K562 (cell line): Measurements from ENCODE around the gene PRKG1. TPM values are rescaled to one million over a fixed set of nuclear protein-coding genes. Genes with fewer than 3 reads are reported as not detected.

Source experiments
- ATAC-seq: fragments of 200-7000 bp; cut with Tn5 transposase; 3 replicates; pipeline ENCODE4 v1.9.1; 2020; ENCODE audit warnings: moderate library complexity
- BruUV-seq: library from RNA; stranded (reverse); fragments of 400-500 nt; replicated peaks from 2 replicates; lab custom pipeline; 2021; lab: Mats Ljungman, UMichigan
- CTCF ChIA-PET: fragments of 300-600 bp; formaldehyde crosslinking; extraction: SDS; loops from one replicate; lab custom pipeline; 2021; ENCODE audit warnings: low intra/inter-chr PET ratio; lab: Yijun Ruan, JAX
- POLR2A ChIA-PET: fragments of 300-600, 350-650 bp; sonication (Branson Sonifier 250); formaldehyde crosslinking; extraction: SDS; loops from one replicate; lab custom pipeline; 2021; ENCODE audit warnings: antibody characterized with exemption, inconsistent platforms; lab: Yijun Ruan, JAX
- DNase-seq, 4 experiments: peaks; one replicate each; pipeline versions ENCODE4 v3.0.0 to v3.0.0-alpha.2; 2011 to 2018; ENCODE audit warnings: low spot score in 3 of 4, mixed read lengths in 3 of 4; ENCODE audit errors: extremely low read depth in 1 of 4
- FAIRE-seq: peaks from 2 replicates; lab custom pipeline; 2011; peaks lifted over from hg19 to GRCh38; lab: Jason Lieb, UNC
- H2AFZ ChIP-seq: 2 replicates; pipeline ENCODE4 v1.6.0; 2011; ENCODE audit warnings: low read depth, low read length, control low read depth, inconsistent platforms
- H3K27ac ChIP-seq: fragments of 200-600 bp; 3 replicates; pipeline ENCODE4 v1.8.0; 2011; ENCODE audit warnings: low read depth, mild to moderate bottlenecking, control low read depth, inconsistent platforms, low read length, moderate library complexity, mixed read lengths; ENCODE audit errors: extremely low read depth
- H3K27me3 ChIP-seq, 2 experiments: fragments of 300-600 bp in 1 of 2; 2 replicates in 1 of 2; 3 replicates in 1 of 2; pipeline versions ENCODE4 v1.6.0 to v1.8.0; 2011; ENCODE audit warnings: inconsistent platforms in 2 of 2, low read length in 2 of 2, mild to moderate bottlenecking in 1 of 2, mixed read lengths in 1 of 2, moderate library complexity in 1 of 2; ENCODE audit not compliant: control insufficient read depth in 2 of 2, insufficient read depth in 2 of 2
- H3K36me3 ChIP-seq: fragments of 300-600 bp; 3 replicates; pipeline ENCODE4 v1.8.0; 2011; ENCODE audit warnings: mild to moderate bottlenecking, low read length, inconsistent platforms; ENCODE audit not compliant: control insufficient read depth, insufficient read depth
- H3K4me1 ChIP-seq, 2 experiments: fragments of 200-600 bp in 1 of 2; replicated peaks in 1 of 2; 2 replicates in 1 of 2; 3 replicates in 1 of 2; pipeline versions ENCODE4 v1.5.1 to v1.8.0; 2011; ENCODE audit warnings: inconsistent platforms in 2 of 2, low read length in 2 of 2, mild to moderate bottlenecking in 1 of 2, mixed read lengths in 1 of 2, moderate library complexity in 1 of 2; ENCODE audit not compliant: control insufficient read depth in 2 of 2, insufficient read depth in 2 of 2
- H3K4me2 ChIP-seq: 2 replicates; pipeline ENCODE4 v1.6.1; 2011; ENCODE audit warnings: low read length, control low read depth, inconsistent platforms, mixed read lengths; ENCODE audit not compliant: insufficient read depth
- H3K4me3 ChIP-seq: fragments of 200-600 bp; sonication (generic), shearing (Covaris generic); 2 replicates; pipeline ENCODE4 v1.5.1; 2016; ENCODE audit warnings: control low read depth, inconsistent platforms
- H3K79me2 ChIP-seq: fragments of 200-600 bp; 3 replicates; pipeline ENCODE4 v1.8.0; 2011; ENCODE audit warnings: low read length, inconsistent platforms; ENCODE audit not compliant: control insufficient read depth, insufficient read depth
- H3K9ac ChIP-seq, 2 experiments: 2 replicates each; pipeline versions ENCODE4 v1.6.0 to v1.6.1; 2011; ENCODE audit warnings: low read depth in 2 of 2, low read length in 2 of 2, control low read depth in 1 of 2, inconsistent platforms in 1 of 2, mild to moderate bottlenecking in 1 of 2, mixed read lengths in 1 of 2; ENCODE audit not compliant: insufficient read depth in 1 of 2
- H3K9me1 ChIP-seq: one replicate; pipeline ENCODE4 v1.6.0; 2011; ENCODE audit warnings: inconsistent platforms, mild to moderate bottlenecking, low read length, moderate library complexity; ENCODE audit not compliant: control insufficient read depth, insufficient read depth
- H3K9me3 ChIP-seq: replicated peaks from 2 replicates; pipeline ENCODE4 v1.5.1; 2011; ENCODE audit warnings: low read depth, low read length, inconsistent platforms; ENCODE audit not compliant: control insufficient read depth, insufficient read depth
- H4K20me1 ChIP-seq: replicated peaks from 2 replicates; pipeline ENCODE4 v1.6.1; 2011; ENCODE audit warnings: low read length, inconsistent platforms, mixed read lengths; ENCODE audit not compliant: control insufficient read depth, insufficient read depth
- DMBX1 ChIP-seq: fragments of 250-450 bp; sonication (Bioruptor Pico); IDR thresholded peaks from 2 replicates; pipeline ENCODE4 v1.8.0; 2022; ENCODE audit warnings: inconsistent platforms, mild to moderate bottlenecking, moderate library complexity, borderline replicate concordance
- NONO ChIP-seq, 2 experiments: fragments of 200-400 bp in 1 of 2; fragments of 450-650 bp in 1 of 2; formaldehyde crosslinking in 1 of 2; IDR thresholded peaks; 2 replicates each; pipeline ENCODE4 v1.6.1; 2017; ENCODE audit warnings: low read depth in 2 of 2, mild to moderate bottlenecking in 2 of 2, moderate library complexity in 2 of 2, low read length in 1 of 2
- SAFB ChIP-seq: fragments of 200-400 bp; formaldehyde crosslinking; IDR thresholded peaks from 2 replicates; pipeline ENCODE4 v1.6.1; 2017; ENCODE audit warnings: low read depth, low read length, borderline replicate concordance
- SMAD1 ChIP-seq: fragments of 150-350 bp; IDR thresholded peaks from 2 replicates; pipeline ENCODE4 v1.6.1; 2014; ENCODE audit warnings: low read length, low read depth; ENCODE audit not compliant: partially characterized antibody
- SRF ChIP-seq, 2 experiments: fragments of 250-450, 450-650 bp in 1 of 2; sonication (Bioruptor Pico) in 1 of 2; sonication (generic) in 1 of 2; formaldehyde crosslinking; IDR thresholded peaks; 2 replicates each; pipeline versions ENCODE4 v1.5.0 to v1.5.1; 2020 to 2022; ENCODE audit warnings: mild to moderate bottlenecking in 1 of 2, missing genetic modification reagents in 1 of 2
- ZFPM2 ChIP-seq: fragments of 250-450 bp; sonication (Bioruptor Pico); IDR thresholded peaks from 2 replicates; pipeline ENCODE4 v1.5.1; 2022; ENCODE audit warnings: mild to moderate bottlenecking
- ZNF280A ChIP-seq: fragments of 450-650 bp; IDR thresholded peaks from 2 replicates; pipeline ENCODE4 v1.6.1; 2018; ENCODE audit warnings: mild to moderate bottlenecking, low read depth; ENCODE audit not compliant: partially characterized antibody
- WGBS: fragments of 100-300 bp; shearing (Covaris generic); methylation state at CpG from one replicate; pipeline ENCODE4 v1.1.6; 2016; ENCODE audit warnings: low coverage, mixed read lengths; ENCODE audit not compliant: insufficient coverage; ENCODE audit errors: missing lambda C conversion rate; 5-methylcytosine and 5-hydroxymethylcytosine counted together
- in situ Hi-C: fragments of 300-500 bp; cut with MboI; formaldehyde crosslinking; loops from 4 replicates; pipeline ENCODE4 v1.15.0; 2018; ENCODE audit warnings: inconsistent platforms, mixed read lengths
- intact Hi-C: fragments of 100-400 bp; cut with micrococcal nuclease; formaldehyde crosslinking; loops from 2 replicates; pipeline ENCODE4 v1.14.2; 2022
- polyA plus RNA-seq, 8 experiments: library from polyadenylated mRNA; depleted of rRNA in 4 of 8; stranded (reverse) in 5 of 8; unstranded in 3 of 8; fragments of >200 nt; fragmentation: Nextera tagmentation in 2 of 8; fragmentation: Illumina TruSeq in 1 of 8; extraction: Ambion mirVana in 2 of 8; extraction: Trizol in 1 of 8; gene quantifications; 2 replicates each; pipeline versions ENCODE4 v1.2.1 to v1.2.3, GENCODE V29; 2011 to 2014; ENCODE audit warnings: inconsistent platforms in 1 of 8, missing spikeins in 1 of 8
- total RNA-seq, 7 experiments: library from RNA; depleted of rRNA in 6 of 7; stranded (reverse); fragments of >200 nt in 6 of 7; fragmentation: Illumina TruSeq in 2 of 7; extraction: Trizol in 2 of 7; gene quantifications; 2 replicates each; pipeline versions ENCODE4 v1.2.1 to v1.2.3, GENCODE V29; 2011 to 2021; ENCODE audit warnings: low replicate concordance in 1 of 7

PRKG1 gene
- total and polyA plus RNA-seq, 9 of the 15 experiments (the other 6 are each of a cell fraction or from before 2014, with no cell fraction given) = 0.22 TPM; not detected in 8

GRCh38 chr10:51877636-51878035, 803.3 kb downstream of the PRKG1 start:
- no peak overlapping the region for H3K4me3 ChIP-seq
- H3K4me2 ChIP-seq = no peak overlapping the region
- no TSS peak for BruUV-seq
- ChIA-PET CTCF (no interaction called here), POLR2A (interaction anchor here (0.6 kb wide), 1 partner anchor 394 kb away, joined by 3 read pairs; no protein-coding TSS in a partner anchor)
- no peak overlapping the region for H3K9ac ChIP-seq
- DNase-seq (no peak), ATAC-seq (no peak), FAIRE-seq (no peak)
- no peaks in the 10 kb centered on the region for H4K20me1 ChIP-seq
- TF ChIP-seq SMAD1 (no peak), ZNF280A (no peak), ZFPM2 (CRISPR knock-in tag) (no peak), SRF (CRISPR knock-in tag; IDR thresholded peaks at IDR 0.05) (no peak), NONO (IDR thresholded peaks at IDR 0.05; ENCODE audit: low read depth in 2 of 2, low read length in 1 of 2) (no peak), SAFB (no peak), DMBX1 (no peak)
- H3K36me3 ChIP-seq = no peaks in the 10 kb centered on the region
- no peak overlapping the region for H2AFZ ChIP-seq
- H3K79me2 ChIP-seq = no peaks in the 10 kb centered on the region
- no peaks in the 10 kb centered on the region for H3K27me3 ChIP-seq
- H3K9me1 ChIP-seq = no peaks in the 10 kb centered on the region
- no peak overlapping the region for H3K27ac ChIP-seq
- H3K9me3 ChIP-seq = no peaks in the 10 kb centered on the region
- intact Hi-C loops (no loop called here), in situ Hi-C loops (no loop called here)
- no peaks in the 10 kb centered on the region for H3K4me1 ChIP-seq
- whole genome bisulfite sequencing = 0% methylated on average over 1 of the region's 1 CpG
